ENCODE data around the gene GORAB.

The GORAB gene

DNA sequence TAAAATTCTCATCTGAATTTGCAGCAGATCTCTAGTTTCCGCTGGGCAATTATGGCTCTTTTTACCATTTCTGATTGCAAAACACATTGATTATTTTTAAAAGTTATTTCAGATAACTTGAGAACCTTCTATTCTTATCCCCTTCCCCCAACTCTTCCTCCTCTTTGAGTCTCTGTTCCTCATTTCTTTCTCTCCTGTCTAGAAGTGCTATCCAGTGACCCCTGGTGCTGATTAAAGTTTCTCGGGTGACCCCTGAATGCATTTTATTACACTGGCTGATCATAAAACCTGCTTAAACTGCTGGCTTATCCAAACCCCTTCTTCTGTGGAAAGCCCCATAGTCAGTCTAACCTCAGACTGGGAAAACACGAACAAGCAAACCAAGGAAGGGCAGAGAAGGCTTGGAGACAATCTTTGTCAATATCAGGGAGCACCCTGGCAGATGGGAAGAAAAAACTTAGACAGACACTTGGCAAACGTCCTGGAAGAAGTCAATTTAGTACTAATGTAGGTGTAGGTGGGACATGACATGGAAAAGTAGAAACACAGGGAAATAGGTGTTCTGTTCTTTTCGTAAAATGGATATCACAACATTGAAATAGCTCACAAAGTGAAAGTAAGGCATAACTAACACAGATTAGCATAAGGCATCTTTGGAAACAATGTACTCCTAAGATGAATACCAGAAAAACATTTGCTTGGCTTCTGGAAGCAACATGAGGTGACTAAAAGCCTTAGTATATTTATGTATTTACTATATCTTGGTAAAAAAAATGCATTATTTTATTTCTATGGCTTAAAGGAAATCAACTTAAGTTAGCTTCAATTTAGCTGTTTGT lies 61.4 kb downstream of the GORAB start:
- no peak for DNase-seq

- DNase-seq, result no peak
Measured at GRCh38 chr1:170594066-170594626, 62.2 kb downstream of the GORAB start.

GRCh38 chr1:170596701-170597100 lies 64.7 kb downstream of the GORAB start:
- DNase-seq, result no peak

DNA sequence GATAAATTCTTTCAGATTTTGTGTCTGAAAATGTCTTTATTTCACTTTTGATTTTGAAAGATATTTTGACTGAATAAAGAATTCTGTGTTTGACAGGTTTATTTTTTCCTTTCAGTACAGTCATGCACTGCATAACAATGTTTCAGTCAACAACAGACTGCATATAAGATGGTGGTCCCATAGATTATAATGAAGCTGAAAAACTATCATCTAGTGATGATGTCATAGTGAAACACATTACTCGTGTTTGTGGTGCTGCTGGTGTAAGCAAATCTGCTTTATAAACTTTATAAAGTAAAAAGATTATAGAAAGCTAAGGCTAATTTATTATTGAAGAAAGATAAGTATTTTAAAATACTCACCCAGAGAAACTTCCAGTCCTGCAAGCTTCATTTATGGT lies 66.7 kb downstream of the GORAB start:
- no peak for DNase-seq

GRCh38 chr1:170599033-170599432 lies 67.1 kb downstream of the GORAB start:
- no peak for DNase-seq

DNA sequence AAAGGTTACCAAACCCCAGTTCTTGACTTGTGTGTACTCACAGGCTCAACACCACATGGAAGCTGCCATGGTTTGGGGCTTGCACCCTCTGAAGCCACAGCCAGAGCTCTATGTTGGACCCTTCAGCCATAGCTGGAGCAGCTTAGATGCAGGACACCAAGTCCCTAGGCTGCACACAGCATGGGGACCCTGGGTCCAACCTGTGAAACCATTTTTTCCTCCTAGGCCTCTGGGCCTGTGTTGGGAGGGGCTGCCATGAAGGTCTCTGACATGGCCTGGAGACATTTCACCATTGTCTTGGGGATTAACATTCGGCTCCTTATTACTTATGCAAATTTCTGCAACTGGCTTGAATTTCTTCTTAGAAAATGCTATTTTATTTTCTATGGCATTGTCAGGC lies 69.9 kb downstream of the GORAB start:
- DNase-seq, result no peak
